ENCODE measurements around the gene NDUFS4. TPM values are rescaled to one million over a fixed set of nuclear protein-coding genes. Genes with fewer than 3 reads are reported as not detected.

The NDUFS4 gene
- total and polyA plus RNA-seq, 2 of the 4 experiments (the other 2 are of a cell fraction) = 34.2 to 70.1 TPM

DNA sequence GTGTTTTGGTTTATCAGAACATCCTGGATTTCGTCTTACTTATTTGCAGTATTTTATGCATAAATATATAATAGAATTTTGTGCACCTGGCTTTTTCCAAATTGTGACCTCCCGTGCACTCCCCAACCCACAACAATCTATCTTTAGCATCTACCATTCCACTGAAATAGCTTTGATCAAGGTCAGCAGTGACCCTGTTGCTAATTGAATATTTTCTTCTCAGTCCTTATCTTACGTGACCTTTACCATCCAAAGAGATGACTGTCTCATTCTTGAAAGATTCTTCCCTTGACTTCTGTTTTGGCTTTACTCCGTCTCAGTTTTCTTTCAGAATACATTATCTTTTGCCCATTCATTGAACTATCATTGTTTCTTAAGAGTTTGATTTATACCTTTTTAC is 18.4 kb downstream of the NDUFS4 start:
- CTCF ChIA-PET = no interaction called here

More for the DNA sequence above, 18.4 kb downstream of the NDUFS4 start:
- Histone ChIP-seq H3K9me1 (ENCODE audit: insufficient read depth, low read length) (peaks cover 3% of the 10 kb centered on the region), H2AK5ac (ENCODE audit: low read depth, low read length) (no peak overlapping the region), H3K23ac (ENCODE audit: low read depth, low read length) (no peak overlapping the region), H3K4ac (ENCODE audit: low read depth, low read length) (no peak overlapping the region), H3K4me1 (ENCODE audit: control insufficient read depth, insufficient read depth, low read length) (peaks cover 3% of the 10 kb centered on the region), H2AFZ (replicated peaks; ENCODE audit: low read length, poor library complexity) (no peak overlapping the region), H2AK9ac (replicated peaks; ENCODE audit: low read depth, low read length, poor library complexity) (no peak overlapping the region), H4K20me1 (ENCODE audit: insufficient read depth, low read length) (peaks cover 47% of the 10 kb centered on the region; the same call in 1 of the 2 replicates), H3K9me3 (ENCODE audit: control insufficient read depth, insufficient read depth, low read length) (no peaks in the 10 kb centered on the region), H4K8ac (ENCODE audit: low read depth in 2 of 2, low read length in 2 of 2) (no peak overlapping the region), H2BK5ac (ENCODE audit: low read depth, low read length, poor library complexity, severe bottlenecking) (no peak overlapping the region), H3K18ac (ENCODE audit: low read depth, low read length) (no peak overlapping the region), H2BK15ac (ENCODE audit: low read depth, low read length) (no peak overlapping the region), H3K14ac (replicated peaks; ENCODE audit: low read depth, low read length) (no peak overlapping the region), H3K4me2 (ENCODE audit: low read depth, low read length) (no peak overlapping the region), H3K27me3 (ENCODE audit: control insufficient read depth, insufficient read depth, low read length) (no peaks in the 10 kb centered on the region), H3K4me3 (ENCODE audit: insufficient read depth, low read depth, low read length) (no peak overlapping the region), H2BK120ac (ENCODE audit: low read depth, low read length) (no peak overlapping the region), H4K5ac (ENCODE audit: low read depth, low read length) (no peak overlapping the region), H4K91ac (ENCODE audit: insufficient read depth, low read depth, low read length) (no peak overlapping the region), H2BK20ac (ENCODE audit: low read depth, low read length) (no peak overlapping the region), H3K79me1 (ENCODE audit: low read depth in 1 of 2, low read length in 2 of 2) (peaks cover 38 to 61% of the 10 kb centered on the region in 2 experiments), H3K56ac (ENCODE audit: extremely low read depth, insufficient read depth, low read length) (no peak overlapping the region), H3K36me3 (ENCODE audit: control insufficient read depth, insufficient read depth, low read length) (peaks cover 2% of the 10 kb centered on the region; the same call in 1 of the 2 replicates), H3K9ac (ENCODE audit: low read depth, low read length) (no peak overlapping the region), H3K27ac (ENCODE audit: insufficient read depth, low read length) (no peak overlapping the region)
- 90% methylated on average over 2 of the region's 4 CpGs; no CpG with 5 or more reads in 1 of the 2 experiments for WGBS, 2 experiments (ENCODE audit: extremely low coverage in 2 of 2, insufficient read length in 1 of 2)
- no peak for TF ChIP-seq RFX5 (IDR thresholded peaks at IDR 0.05; ENCODE audit: low read depth, low read length)
- TF ChIP-seq MAFK (IDR thresholded peaks at IDR 0.05; ENCODE audit: low read depth, low read length) = no peak
- no peak for TF ChIP-seq FOS (IDR thresholded peaks at IDR 0.05; ENCODE audit: low read depth, low read length)
- no peak for TF ChIP-seq NFE2L2 (IDR thresholded peaks at IDR 0.05; ENCODE audit: low read depth, low read length)
- no peak for TF ChIP-seq RAD21 (IDR thresholded peaks at IDR 0.05; ENCODE audit: low read length)
- TF ChIP-seq RCOR1 (IDR thresholded peaks at IDR 0.05; ENCODE audit: insufficient replicate concordance, low read length) = no peak
- no peak for TF ChIP-seq POLR2A (IDR thresholded peaks at IDR 0.05; ENCODE audit: low read depth, low read length)
- no peak for TF ChIP-seq CHD1 (IDR thresholded peaks at IDR 0.05; ENCODE audit: low read depth, low read length)
- TF ChIP-seq, protein P1, sequence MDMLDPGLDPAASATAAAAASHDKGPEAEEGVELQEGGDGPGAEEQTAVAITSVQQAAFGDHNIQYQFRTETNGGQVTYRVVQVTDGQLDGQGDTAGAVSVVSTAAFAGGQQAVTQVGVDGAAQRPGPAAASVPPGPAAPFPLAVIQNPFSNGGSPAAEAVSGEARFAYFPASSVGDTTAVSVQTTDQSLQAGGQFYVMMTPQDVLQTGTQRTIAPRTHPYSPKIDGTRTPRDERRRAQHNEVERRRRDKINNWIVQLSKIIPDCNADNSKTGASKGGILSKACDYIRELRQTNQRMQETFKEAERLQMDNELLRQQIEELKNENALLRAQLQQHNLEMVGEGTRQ (IDR thresholded peaks at IDR 0.05; ENCODE audit: low read depth, low read length) = no peak
- TF ChIP-seq BHLHE40 (IDR thresholded peaks at IDR 0.05; ENCODE audit: low read depth, low read length) = no peak
- no peak for TF ChIP-seq MXI1 (IDR thresholded peaks at IDR 0.05; ENCODE audit: borderline replicate concordance, low read depth, low read length)
- TF ChIP-seq, protein P2, sequence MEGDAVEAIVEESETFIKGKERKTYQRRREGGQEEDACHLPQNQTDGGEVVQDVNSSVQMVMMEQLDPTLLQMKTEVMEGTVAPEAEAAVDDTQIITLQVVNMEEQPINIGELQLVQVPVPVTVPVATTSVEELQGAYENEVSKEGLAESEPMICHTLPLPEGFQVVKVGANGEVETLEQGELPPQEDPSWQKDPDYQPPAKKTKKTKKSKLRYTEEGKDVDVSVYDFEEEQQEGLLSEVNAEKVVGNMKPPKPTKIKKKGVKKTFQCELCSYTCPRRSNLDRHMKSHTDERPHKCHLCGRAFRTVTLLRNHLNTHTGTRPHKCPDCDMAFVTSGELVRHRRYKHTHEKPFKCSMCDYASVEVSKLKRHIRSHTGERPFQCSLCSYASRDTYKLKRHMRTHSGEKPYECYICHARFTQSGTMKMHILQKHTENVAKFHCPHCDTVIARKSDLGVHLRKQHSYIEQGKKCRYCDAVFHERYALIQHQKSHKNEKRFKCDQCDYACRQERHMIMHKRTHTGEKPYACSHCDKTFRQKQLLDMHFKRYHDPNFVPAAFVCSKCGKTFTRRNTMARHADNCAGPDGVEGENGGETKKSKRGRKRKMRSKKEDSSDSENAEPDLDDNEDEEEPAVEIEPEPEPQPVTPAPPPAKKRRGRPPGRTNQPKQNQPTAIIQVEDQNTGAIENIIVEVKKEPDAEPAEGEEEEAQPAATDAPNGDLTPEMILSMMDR (conservative IDR thresholded peaks at IDR 0.05; ENCODE audit: low read depth, low read length) = no peak
- no peak for TF ChIP-seq CEBPB (IDR thresholded peaks at IDR 0.05; ENCODE audit: low read depth, low read length)
- TF ChIP-seq, protein P3, sequence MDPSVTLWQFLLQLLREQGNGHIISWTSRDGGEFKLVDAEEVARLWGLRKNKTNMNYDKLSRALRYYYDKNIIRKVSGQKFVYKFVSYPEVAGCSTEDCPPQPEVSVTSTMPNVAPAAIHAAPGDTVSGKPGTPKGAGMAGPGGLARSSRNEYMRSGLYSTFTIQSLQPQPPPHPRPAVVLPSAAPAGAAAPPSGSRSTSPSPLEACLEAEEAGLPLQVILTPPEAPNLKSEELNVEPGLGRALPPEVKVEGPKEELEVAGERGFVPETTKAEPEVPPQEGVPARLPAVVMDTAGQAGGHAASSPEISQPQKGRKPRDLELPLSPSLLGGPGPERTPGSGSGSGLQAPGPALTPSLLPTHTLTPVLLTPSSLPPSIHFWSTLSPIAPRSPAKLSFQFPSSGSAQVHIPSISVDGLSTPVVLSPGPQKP (IDR thresholded peaks at IDR 0.05; ENCODE audit: borderline replicate concordance, low read depth, low read length) = no peak
- TF ChIP-seq SMC3 (IDR thresholded peaks at IDR 0.05; ENCODE audit: low read depth, low read length) = no peak
- no peak for TF ChIP-seq MAZ (IDR thresholded peaks at IDR 0.05; ENCODE audit: borderline replicate concordance, low read depth, low read length)
- intact Hi-C loops (cut with micrococcal nuclease) (no loop called here), in situ Hi-C loops (cut with MboI; ENCODE audit: low sequenced_read_pairs) (no loop called here), dilution Hi-C loops (cut with HindIII; ENCODE audit: low sequenced_read_pairs, unreplicated experiment) (no loop called here)
- DNase-seq = no peak
- no peak for ATAC-seq (ENCODE audit: low read depth)
- no TSS peak for BruUV-seq (replicated peaks)
- POLR2A ChIA-PET (ENCODE audit: unreplicated experiment) = no interaction called here
